GM12875 (cell line): ENCODE measurements around the gene DCP1A.

Experiments used
- H3K4me3 ChIP-seq: one replicate; pipeline ENCODE4 v1.5.1; 2011; ENCODE audit warnings: low read depth, low read length, control low read depth
- CTCF ChIP-seq: IDR thresholded peaks from 2 replicates; pipeline ENCODE4 v1.5.1; 2011; ENCODE audit warnings: low read depth, mild to moderate bottlenecking, control low read depth, inconsistent platforms, low read length, moderate library complexity, borderline replicate concordance; ENCODE audit not compliant: insufficient read depth

Gene DCP1A

DNA sequence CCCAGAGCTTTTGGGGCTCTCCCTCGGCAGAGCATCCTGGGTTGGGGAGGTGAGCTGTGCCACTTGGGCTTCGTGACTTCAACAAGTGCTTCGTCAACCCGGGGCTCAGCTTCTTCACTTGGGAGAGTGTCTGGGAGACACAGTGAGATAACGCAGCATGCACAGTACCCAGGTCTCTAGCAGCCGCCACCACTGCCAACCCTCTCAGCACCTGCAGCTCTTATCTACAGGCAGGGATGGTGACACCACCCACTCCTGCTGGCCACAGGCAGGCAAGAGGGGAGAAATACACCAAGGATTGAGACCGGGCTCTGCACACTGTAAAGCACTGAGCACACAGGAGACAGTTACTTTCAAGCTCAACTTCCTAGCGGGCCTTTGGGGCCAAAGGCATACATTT is 103.1 kb downstream of the DCP1A start:
- H3K4me3 ChIP-seq = no peak overlapping the region
- no peak for TF ChIP-seq CTCF

DNA sequence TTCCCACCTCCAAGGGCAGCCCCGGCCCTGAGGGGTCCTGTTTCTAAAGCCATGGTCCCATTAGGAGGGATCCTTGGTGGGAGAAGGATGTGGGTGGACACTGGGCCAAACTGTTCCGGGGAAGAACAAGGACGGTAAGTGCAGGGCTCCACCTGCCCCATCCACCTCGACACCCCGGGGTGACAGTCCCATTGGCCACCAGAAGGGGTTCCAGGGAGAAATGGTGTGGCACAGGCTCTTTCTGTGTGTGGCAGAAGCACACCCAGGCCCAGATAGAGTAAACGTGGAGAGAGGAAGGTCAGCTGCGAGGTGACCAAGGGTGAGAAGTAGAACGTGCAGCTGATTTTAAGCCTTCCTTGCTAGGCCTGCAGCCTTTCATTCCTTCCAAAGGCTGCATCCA is 103.6 kb downstream of the DCP1A start:
- TF ChIP-seq CTCF = no peak

GRCh38 chr3:53243165-53243564 is 104.2 kb downstream of the DCP1A start:
- no peak for TF ChIP-seq CTCF
- no peak overlapping the region for H3K4me3 ChIP-seq

More for the DNA sequence above, 103.6 kb downstream of the DCP1A start:
- H3K4me3 ChIP-seq = no peak overlapping the region

DNA sequence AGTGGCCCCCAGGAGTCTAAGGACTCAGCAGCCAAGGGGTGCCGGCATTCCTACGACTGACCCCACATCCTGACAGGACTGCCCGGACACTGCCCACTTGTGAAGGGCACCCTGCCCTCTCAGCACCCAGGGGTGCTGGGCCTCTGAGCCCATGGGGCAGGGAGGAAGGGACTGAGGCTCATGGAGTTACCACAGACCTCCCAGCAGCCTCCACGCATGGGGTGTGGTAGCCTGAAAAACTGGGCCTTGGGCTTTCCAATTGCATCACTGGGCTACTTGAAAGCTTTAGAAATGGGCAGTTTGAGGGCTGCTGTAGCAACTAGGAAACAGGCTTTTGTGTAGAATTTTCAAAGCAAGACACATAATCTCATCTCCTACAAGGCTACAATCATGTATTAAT is 104.7 kb downstream of the DCP1A start:
- no peak overlapping the region for H3K4me3 ChIP-seq
- no peak for TF ChIP-seq CTCF

GRCh38 chr3:53242155-53242554 is 105.2 kb downstream of the DCP1A start:
- H3K4me3 ChIP-seq = no peak overlapping the region
- TF ChIP-seq CTCF = no peak

DNA sequence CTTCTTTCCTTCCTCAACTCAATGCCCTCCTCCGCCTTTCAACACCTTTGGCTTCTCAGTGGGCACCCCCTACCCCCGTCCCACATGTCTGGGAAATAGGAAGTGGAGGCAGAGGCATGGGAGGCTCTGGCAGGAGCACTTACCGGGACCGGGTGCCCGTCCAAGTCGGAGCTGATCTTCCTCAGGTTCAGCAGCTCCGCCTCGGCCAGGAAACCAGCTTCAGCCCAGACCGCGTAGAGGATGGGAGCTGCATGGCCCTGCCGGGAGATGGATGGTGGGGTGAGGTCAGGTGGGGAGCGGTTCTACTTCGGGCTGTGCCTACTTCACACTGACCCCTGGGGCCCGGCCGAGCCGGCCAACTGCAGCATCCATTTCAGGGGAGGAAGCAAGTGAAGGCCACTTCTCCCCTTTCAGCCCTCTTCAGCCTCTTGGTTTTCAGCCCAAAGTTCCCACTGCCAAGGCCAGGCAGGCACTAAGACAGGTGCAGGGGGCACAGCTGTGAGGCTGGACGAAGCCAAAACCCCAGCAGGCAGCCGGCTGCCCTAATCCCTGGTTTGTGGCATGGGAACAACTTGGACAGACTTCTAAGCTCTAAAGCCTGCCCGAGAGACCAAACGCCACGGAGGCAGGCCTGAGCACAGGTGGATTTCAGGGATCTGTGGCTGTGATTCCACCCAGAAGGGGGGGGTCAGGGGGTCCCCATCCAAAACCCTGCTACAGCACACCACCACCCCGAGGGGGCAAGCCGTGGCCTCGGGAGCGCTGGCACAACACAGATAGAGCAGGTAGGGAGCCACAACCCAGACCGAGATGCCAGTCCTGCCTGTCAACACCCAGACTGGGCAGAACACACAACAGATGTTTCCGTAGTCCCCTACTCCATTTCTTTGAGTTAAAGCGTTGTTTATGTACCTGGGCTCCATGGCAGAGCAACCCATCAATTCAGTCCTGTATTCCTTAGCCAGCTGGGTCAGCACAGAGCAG is 106.1 kb downstream of the DCP1A start:
- no peak overlapping the region for H3K4me3 ChIP-seq
- no peak for TF ChIP-seq CTCF

GRCh38 chr3:53239800-53240199 is 107.5 kb downstream of the DCP1A start:
- H3K4me3 ChIP-seq = no peak overlapping the region
- no peak for TF ChIP-seq CTCF
